HCEC 1CT (cell line): ENCODE measurements around the gene RAB25.
"Not testable (repeated sequence)": the region's sequence is repeated elsewhere in the genome, so short reads cannot be mapped to it uniquely, and the experiment has no call there.

ENCODE experiments used
- DNase-seq: peaks from one replicate; pipeline ENCODE4 v3.0.0-alpha.2; 2017

The RAB25 gene

GRCh38 chr1:156055281-156056048 lies 5.5 kb upstream of the RAB25 start:
- no peak for DNase-seq

- no peak for DNase-seq
Observed at GRCh38 chr1:156056326-156056849, 4.6 kb upstream of the RAB25 start.

GRCh38 chr1:156062189-156062588 lies 1.2 kb downstream of the RAB25 start:
- no peak for DNase-seq

GRCh38 chr1:156063997-156064285 lies 3.0 kb downstream of the RAB25 start:
- no peak for DNase-seq

DNA sequence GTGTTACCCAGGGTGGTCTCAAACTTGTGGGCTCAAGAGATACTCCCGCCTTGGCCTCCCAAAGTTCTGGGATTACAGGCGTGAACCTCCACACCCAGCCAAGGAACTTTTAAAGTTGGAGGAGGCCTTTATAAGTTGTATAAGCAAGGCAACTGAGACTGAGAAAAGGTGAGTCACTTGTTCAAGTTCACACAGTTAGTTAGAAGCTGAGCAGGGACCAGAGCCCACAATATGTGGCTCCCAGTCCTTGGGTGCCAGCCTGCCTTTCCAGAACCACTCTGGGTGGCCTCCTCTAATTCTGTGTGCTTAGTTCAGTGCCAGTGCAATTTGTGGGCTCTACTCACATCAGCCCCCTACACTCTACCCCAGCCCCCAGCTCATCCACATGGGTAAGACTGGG lies 3.7 kb downstream of the RAB25 start:
- no peak for DNase-seq

- no peak for DNase-seq
Observed at GRCh38 chr1:156065212-156065611, 4.3 kb downstream of the RAB25 start.

DNA sequence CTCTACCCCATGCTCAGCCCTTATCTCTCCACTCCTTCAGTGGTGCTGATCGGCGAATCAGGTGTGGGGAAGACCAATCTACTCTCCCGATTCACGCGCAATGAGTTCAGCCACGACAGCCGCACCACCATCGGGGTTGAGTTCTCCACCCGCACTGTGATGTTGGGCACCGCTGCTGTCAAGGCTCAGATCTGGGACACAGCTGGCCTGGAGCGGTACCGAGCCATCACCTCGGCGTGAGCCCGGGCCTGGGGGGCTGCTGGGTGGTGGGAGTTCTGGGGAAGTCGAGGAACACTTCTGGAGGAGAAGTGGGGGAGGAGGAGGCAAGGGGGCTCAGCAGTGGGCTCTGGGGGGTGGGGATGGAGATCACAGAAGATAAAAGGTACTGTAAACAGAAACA lies 4.9 kb downstream of the RAB25 start:
- DNase-seq: no peak

GRCh38 chr1:156067262-156067661 lies 6.3 kb downstream of the RAB25 start:
- no peak for DNase-seq

DNA sequence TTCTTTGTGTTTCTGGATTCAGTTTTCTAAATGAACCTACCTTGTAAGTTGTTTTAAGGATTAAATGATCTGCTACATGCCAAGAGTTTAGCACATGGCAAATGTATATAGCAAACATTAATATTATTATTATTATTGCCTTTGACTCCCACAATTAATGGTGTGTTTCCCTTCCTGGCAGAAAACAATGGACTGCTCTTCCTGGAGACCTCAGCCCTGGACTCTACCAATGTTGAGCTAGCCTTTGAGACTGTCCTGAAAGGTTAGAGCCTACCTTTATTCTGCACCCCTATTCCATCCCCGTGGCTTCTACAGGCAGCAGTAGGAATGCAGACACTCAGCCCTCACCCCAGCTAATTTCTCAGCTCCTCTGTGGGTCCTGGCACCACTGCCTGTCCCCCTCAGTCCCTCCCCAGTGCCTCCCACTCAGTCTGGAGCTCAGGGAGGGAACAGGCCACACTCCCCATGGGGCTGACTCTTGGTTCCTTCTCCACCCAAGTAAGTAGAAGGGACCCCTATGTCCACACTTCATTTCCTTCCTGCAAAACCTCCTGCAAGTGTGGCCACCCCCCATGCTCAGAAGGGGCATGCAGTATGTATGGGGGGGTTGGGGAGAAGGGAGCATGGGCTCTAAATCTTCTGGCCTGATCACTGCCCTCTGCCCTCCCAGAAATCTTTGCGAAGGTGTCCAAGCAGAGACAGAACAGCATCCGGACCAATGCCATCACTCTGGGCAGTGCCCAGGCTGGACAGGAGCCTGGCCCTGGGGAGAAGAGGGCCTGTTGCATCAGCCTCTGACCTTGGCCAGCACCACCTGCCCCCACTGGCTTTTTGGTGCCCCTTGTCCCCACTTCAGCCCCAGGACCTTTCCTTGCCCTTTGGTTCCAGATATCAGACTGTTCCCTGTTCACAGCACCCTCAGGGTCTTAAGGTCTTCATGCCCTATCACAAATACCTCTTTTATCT lies 8.8 kb downstream of the RAB25 start:
- no peak for DNase-seq

DNA sequence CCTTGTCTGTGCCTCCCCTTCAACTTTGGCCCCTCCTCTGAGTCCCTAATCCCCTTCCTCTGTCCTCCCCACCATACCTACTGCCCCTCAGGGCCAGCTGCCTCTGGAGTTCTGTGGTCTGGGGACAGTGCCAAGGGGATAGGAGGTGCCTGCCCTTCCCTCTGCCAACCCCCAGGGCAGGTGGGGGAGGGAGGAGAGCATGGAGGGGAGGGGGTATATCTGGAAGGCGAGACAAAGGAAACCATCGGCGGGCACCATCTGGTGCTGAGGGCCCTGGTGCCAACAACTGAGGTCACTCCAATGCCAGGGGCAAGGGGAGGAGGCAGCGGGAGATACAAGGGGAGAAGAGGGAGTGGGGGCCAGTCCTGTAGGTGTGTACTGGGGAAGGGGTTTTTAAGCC lies 9.6 kb downstream of the RAB25 start:
- no peak for DNase-seq

- not testable (repeated sequence) for DNase-seq
Observed at GRCh38 chr1:156071332-156071816, 10.4 kb downstream of the RAB25 start.

DNA sequence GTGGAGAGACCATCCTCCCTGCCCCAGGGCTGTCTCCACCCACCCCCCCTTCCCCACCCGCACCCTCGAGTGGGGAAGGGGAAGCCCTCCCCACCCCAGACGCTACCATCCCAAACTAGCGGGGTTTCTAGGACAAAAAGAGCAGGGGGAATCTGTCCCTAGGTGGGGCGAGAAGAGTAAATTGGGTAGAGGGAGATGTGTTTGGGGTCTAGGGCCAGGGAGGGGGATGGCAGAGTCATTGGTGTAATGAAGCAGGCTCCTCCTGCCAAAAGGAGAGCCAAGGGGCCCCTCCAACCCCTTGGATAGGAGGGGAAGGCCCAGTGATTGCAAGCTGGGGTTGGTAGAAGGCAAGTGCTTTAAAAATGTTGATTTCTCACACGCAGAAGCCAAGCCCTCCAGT lies 11.3 kb downstream of the RAB25 start:
- no peak for DNase-seq

DNA sequence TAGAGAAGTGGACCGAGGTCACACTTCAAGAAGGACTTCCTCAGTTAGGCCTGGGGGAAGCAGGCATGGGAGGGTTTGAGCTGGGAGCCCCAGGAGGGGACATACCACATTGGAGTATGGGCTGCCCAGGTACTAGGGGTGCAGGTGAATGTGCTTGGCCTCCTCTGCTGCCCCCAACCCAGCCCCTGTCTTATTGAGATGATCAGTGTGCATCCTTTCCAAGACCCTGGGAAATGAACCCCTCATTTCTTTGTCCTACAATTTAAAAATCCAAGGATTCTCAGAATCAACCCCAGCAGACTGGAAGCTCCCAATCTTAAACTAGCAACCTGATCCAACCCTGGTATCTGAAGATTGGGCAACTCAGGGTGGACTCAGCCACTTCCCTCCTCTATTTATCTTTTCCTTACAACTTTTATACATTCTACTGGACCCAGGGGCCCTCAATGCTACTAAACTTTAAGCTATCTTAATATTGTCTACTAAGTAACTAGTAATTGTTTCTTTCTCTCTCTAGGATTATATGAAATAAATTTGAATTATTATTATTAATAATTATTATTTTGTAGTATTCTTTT lies 12.2 kb downstream of the RAB25 start:
- DNase-seq: no peak

DNA sequence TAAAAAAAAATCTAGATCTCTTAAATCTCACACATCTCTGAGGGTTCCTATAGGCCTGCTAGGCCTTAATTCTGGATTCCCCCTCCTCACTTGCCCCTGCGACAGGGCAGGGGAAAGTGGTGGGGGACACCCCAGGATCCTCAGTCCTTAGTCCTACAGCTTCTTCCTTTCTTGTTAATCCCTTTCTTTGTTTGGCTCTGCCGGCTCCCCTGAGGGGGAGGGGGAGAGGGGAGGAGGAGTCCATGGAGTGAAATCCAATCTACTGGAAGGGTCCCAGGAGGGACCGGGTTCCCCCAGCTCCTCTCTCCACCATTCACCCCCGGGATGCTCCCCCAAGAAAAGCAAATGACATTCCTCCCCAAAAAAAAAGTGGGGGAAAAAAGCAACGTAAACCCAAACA lies 12.8 kb downstream of the RAB25 start:
- DNase-seq: no peak

DNA sequence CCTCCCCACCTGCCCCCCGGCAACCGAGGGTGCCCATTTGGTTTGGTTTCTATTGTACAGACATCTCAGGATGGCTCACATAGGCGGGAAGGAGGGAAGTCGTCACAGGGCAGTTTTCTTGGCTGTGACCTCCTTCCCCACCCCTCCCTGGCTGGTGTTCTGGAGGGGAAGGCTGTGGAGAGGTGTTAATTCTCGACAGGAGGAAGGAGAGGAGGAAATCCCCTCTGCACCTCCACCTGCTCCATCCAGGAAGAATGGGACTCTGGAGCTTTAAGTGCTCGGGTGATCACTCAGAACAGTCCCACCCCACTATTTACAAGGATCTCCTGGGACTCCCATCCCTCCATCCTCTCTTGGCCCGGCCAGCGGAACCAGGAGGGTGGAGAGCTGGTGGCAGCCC lies 13.7 kb downstream of the RAB25 start:
- DNase-seq: no peak

- no peak for DNase-seq
Observed at GRCh38 chr1:156075162-156075561, 14.2 kb downstream of the RAB25 start.

DNA sequence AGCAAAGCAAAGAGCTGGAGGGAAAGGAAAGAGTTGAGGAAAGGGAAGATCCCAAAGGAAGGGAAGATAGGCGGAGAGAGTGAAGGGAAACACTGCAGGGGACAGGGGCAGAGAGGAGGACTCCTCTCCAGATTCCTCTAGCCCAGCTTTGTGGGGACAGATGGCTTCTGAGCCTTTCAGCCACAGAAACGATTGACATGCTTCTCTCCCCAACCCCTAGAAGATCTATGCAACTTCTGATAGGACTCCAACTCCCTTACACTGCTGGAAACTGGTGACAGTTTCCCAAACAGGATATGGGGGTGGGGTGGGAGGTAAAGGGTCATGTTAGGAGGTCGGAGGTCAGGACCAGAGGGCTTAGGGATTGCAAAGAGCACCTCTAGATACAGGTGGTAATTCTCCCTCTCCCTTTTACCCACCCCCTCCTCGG lies 14.8 kb downstream of the RAB25 start:
- no peak for DNase-seq

GRCh38 chr1:156076609-156077429 lies 15.9 kb downstream of the RAB25 start:
- DNase-seq: no peak

- DNase-seq: no peak
Observed at GRCh38 chr1:156077430-156077760, 16.4 kb downstream of the RAB25 start.

GRCh38 chr1:156078728-156079127 lies 17.8 kb downstream of the RAB25 start:
- DNase-seq: no peak

DNA sequence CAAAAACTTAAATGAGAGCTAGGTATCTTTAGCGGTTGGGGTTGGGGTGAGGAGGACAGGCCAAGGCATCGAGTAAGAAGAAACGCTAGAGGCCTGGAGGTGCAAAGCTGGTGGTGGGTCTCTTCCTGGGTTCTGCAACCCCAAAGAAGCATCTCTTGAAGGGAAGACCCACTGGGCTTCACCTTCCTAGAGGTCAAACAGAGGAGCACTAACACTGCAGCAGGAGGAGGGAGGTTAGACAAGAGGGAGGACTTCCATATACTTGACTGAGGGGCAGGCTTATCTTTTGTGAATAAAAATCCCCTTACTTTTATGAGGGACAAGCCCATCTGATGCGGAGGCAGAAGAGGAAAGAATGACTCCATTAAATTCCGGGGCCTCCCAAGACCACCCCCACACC lies 18.8 kb downstream of the RAB25 start:
- DNase-seq: no peak

- DNase-seq: no peak
Observed at GRCh38 chr1:156080241-156080862, 19.4 kb downstream of the RAB25 start.
